ENCODE results near the gene ATXN3. TPM values are rescaled to one million over a fixed set of nuclear protein-coding genes. Genes with fewer than 3 reads are reported as not detected.

Gene ATXN3
- total and polyA plus RNA-seq, 4 donors = 20.8 to 43.2 (median 30.1) TPM

- Histone ChIP-seq H3K9me3 (ENCODE audit: control insufficient read depth, insufficient read depth, low read length) (no peaks in the 10 kb centered on the region), H3K27ac (ENCODE audit: low read depth, low read length) (peak within 1 kb of the TSS; percentile 99), H3K4me1 (ENCODE audit: control insufficient read depth, insufficient read depth, low read length) (peaks cover 10% of the 10 kb centered on the region), H3K4me3 (ENCODE audit: low read depth, low read length) (peak within 1 kb of the TSS; percentile 73), H3K36me3 (ENCODE audit: control insufficient read depth, insufficient read depth, low read length) (peaks cover 4% of the 10 kb centered on the region), H3K27me3 (ENCODE audit: control insufficient read depth, insufficient read depth, low read length) (no peaks in the 10 kb centered on the region)
- WGBS (ENCODE audit: insufficient coverage) = 0% methylated on average over 57 of the region's 57 CpGs
- peak; percentile 80 to 98 (median 90) for DNase-seq (ENCODE audit: low read depth in 4 of 6, low spot score in 6 of 6)
Measured at GRCh38 chr14:92039719-92040430, 66.5 kb downstream of the ATXN3 start, which contains the start of gene TRIP11. TSS of gene TRIP11 (minus strand) at chr14:92040059. CDS start at chr14:92039685, 374 bp downstream.

GRCh38 chr14:92039063-92039718 is 67.2 kb downstream of the ATXN3 start:
- Histone ChIP-seq H3K27me3 (ENCODE audit: control insufficient read depth, insufficient read depth, low read length) (no peaks in the 10 kb centered on the region), H3K4me1 (ENCODE audit: control insufficient read depth, insufficient read depth, low read length) (peaks cover 10% of the 10 kb centered on the region), H3K36me3 (ENCODE audit: control insufficient read depth, insufficient read depth, low read length) (peaks cover 4% of the 10 kb centered on the region), H3K4me3 (ENCODE audit: low read depth, low read length) (peak overlapping the region; percentile 73), H3K9me3 (ENCODE audit: control insufficient read depth, insufficient read depth, low read length) (no peaks in the 10 kb centered on the region), H3K27ac (ENCODE audit: low read depth, low read length) (peak overlapping the region; percentile 99)
- WGBS (ENCODE audit: insufficient coverage) = under 1% methylated on average over 14 of the region's 22 CpGs
- DNase-seq (ENCODE audit: low read depth in 4 of 6, low spot score in 6 of 6) = peak; percentile 27 to 86 (median 52)

DNA sequence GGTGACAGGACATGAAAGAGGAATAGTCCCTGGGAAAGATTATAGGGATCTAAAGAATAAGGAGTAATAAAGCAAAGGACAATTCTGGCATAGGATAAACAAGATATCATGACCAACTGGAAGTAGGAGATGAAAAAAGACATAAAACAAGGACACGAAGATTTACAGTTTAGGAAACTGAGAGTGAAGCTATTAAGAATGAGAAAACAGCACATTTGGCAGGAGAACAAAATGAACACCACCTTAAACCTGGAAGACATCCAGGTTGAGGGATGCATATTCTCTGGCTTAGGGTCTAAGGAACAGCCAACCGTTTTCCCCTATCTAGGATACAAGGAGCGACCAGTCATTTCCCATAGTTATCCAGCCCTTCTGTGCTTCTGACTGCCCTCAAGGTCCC is 68.4 kb downstream of the ATXN3 start:
- H3K4me3 ChIP-seq (ENCODE audit: low read depth, low read length) = peak overlapping the region; percentile 73
- peaks cover 4% of the 10 kb centered on the region for H3K36me3 ChIP-seq (ENCODE audit: control insufficient read depth, insufficient read depth, low read length)
- H3K27ac ChIP-seq (ENCODE audit: low read depth, low read length) = no peak overlapping the region
- H3K9me3 ChIP-seq (ENCODE audit: control insufficient read depth, insufficient read depth, low read length) = no peaks in the 10 kb centered on the region
- peaks cover 10% of the 10 kb centered on the region for H3K4me1 ChIP-seq (ENCODE audit: control insufficient read depth, insufficient read depth, low read length)
- H3K27me3 ChIP-seq (ENCODE audit: control insufficient read depth, insufficient read depth, low read length) = no peaks in the 10 kb centered on the region
- 59% methylated on average over 2 of the region's 3 CpGs for WGBS (ENCODE audit: insufficient coverage)
- no peak for DNase-seq (ENCODE audit: low read depth in 4 of 6, low spot score in 6 of 6)

DNA sequence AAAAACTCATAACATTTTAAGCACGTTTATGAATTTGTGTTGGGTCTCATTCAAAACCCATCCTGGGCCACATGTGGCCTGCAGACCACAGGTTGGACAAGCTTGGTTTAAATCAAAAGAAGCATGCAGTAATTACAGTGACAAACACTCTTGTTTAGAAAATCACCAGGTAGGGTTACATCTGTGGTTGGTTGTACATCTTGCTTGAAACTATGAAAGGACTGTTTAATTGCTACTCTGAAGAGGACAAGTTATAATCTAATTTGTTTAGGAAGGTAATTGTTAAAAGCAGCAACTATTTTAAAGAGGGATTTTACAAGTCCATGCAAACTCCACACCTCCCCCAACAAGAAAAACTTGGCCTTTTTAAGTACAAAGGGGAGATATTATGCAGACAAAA is 70.5 kb downstream of the ATXN3 start:
- no peak overlapping the region for H3K4me3 ChIP-seq (ENCODE audit: low read depth, low read length)
- peaks cover 21% of the 10 kb centered on the region for H3K36me3 ChIP-seq (ENCODE audit: control insufficient read depth, insufficient read depth, low read length)
- H3K4me1 ChIP-seq (ENCODE audit: control insufficient read depth, insufficient read depth, low read length) = peaks cover 4% of the 10 kb centered on the region
- no peaks in the 10 kb centered on the region for H3K27me3 ChIP-seq (ENCODE audit: control insufficient read depth, insufficient read depth, low read length)
- WGBS (ENCODE audit: insufficient coverage) = 86% methylated on average over 1 of the region's 1 CpG
- no peak for DNase-seq (ENCODE audit: low read depth in 4 of 6, low spot score in 6 of 6)
- H3K9me3 ChIP-seq (ENCODE audit: control insufficient read depth, insufficient read depth, low read length) = no peaks in the 10 kb centered on the region
- no peak overlapping the region for H3K27ac ChIP-seq (ENCODE audit: low read depth, low read length)

- H3K4me3 ChIP-seq (ENCODE audit: low read depth, low read length) = no peak overlapping the region
- peaks cover 30% of the 10 kb centered on the region for H3K36me3 ChIP-seq (ENCODE audit: control insufficient read depth, insufficient read depth, low read length)
- H3K27ac ChIP-seq (ENCODE audit: low read depth, low read length) = no peak overlapping the region
- H3K9me3 ChIP-seq (ENCODE audit: control insufficient read depth, insufficient read depth, low read length) = no peaks in the 10 kb centered on the region
- WGBS (ENCODE audit: insufficient coverage) = 84% methylated on average over 6 of the region's 11 CpGs
- no peak for DNase-seq (ENCODE audit: low read depth in 4 of 6, low spot score in 6 of 6)
- H3K4me1 ChIP-seq (ENCODE audit: control insufficient read depth, insufficient read depth, low read length) = peaks cover 4% of the 10 kb centered on the region
- no peaks in the 10 kb centered on the region for H3K27me3 ChIP-seq (ENCODE audit: control insufficient read depth, insufficient read depth, low read length)
Measured at GRCh38 chr14:92033906-92034687, 72.3 kb downstream of the ATXN3 start.

- Histone ChIP-seq H3K36me3 (ENCODE audit: control insufficient read depth, insufficient read depth, low read length) (peaks cover 30% of the 10 kb centered on the region), H3K4me3 (ENCODE audit: low read depth, low read length) (no peak overlapping the region), H3K27ac (ENCODE audit: low read depth, low read length) (no peak overlapping the region), H3K27me3 (ENCODE audit: control insufficient read depth, insufficient read depth, low read length) (no peaks in the 10 kb centered on the region), H3K4me1 (ENCODE audit: control insufficient read depth, insufficient read depth, low read length) (peaks cover 4% of the 10 kb centered on the region), H3K9me3 (ENCODE audit: control insufficient read depth, insufficient read depth, low read length) (no peaks in the 10 kb centered on the region)
- DNase-seq (ENCODE audit: low read depth in 4 of 6, low spot score in 6 of 6) = no peak
- no CpG with 5 or more reads among the region's 1 CpG for WGBS (ENCODE audit: insufficient coverage)
Measured at GRCh38 chr14:92033433-92033832, 72.9 kb downstream of the ATXN3 start.

DNA sequence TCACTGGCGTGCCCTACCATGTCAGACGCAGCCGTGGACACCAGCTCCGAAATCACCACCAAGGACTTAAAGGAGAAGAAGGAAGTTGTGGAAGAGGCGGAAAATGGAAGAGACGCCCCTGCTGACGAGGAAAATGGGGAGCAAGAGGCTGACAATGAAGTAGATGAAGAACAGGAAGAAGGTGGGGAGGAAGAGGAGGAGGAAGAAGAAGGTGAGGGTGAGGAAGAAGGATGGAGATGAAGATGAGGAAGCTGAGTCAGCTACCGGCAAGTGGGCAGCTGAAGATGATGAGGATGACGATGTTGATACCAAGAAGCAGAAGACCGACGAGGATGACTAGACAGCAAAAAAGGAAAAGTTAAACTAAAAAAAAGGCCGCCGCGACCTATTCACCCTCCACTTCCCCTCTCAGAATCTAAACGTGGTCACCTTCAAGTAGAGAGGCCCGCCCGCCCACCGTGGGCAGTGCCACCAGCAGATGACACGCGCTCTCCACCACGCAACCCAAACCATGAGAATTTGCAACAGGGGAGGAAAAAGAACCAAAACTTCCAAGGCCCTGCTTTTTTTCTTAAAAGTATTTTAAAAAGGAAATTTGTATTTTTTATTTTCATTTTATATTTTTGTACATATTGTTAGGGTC is 79.7 kb downstream of the ATXN3 start:
- Histone ChIP-seq H3K27me3 (ENCODE audit: control insufficient read depth, insufficient read depth, low read length) (no peaks in the 10 kb centered on the region), H3K36me3 (ENCODE audit: control insufficient read depth, insufficient read depth, low read length) (peaks cover 26% of the 10 kb centered on the region), H3K9me3 (ENCODE audit: control insufficient read depth, insufficient read depth, low read length) (no peaks in the 10 kb centered on the region), H3K27ac (ENCODE audit: low read depth, low read length) (no peak overlapping the region), H3K4me3 (ENCODE audit: low read depth, low read length) (no peak overlapping the region), H3K4me1 (ENCODE audit: control insufficient read depth, insufficient read depth, low read length) (no peaks in the 10 kb centered on the region)
- WGBS (ENCODE audit: insufficient coverage) = 89% methylated on average over 8 of the region's 21 CpGs
- no peak for DNase-seq (ENCODE audit: low read depth in 4 of 6, low spot score in 6 of 6)

GRCh38 chr14:92022036-92022435 is 84.3 kb downstream of the ATXN3 start:
- 100% methylated on average over 1 of the region's 1 CpG for WGBS (ENCODE audit: insufficient coverage)
- Histone ChIP-seq H3K4me3 (ENCODE audit: low read depth, low read length) (no peak overlapping the region), H3K4me1 (ENCODE audit: control insufficient read depth, insufficient read depth, low read length) (no peaks in the 10 kb centered on the region), H3K9me3 (ENCODE audit: control insufficient read depth, insufficient read depth, low read length) (no peaks in the 10 kb centered on the region), H3K27ac (ENCODE audit: low read depth, low read length) (no peak overlapping the region), H3K27me3 (ENCODE audit: control insufficient read depth, insufficient read depth, low read length) (no peaks in the 10 kb centered on the region), H3K36me3 (ENCODE audit: control insufficient read depth, insufficient read depth, low read length) (peaks cover 21% of the 10 kb centered on the region)
- no peak for DNase-seq (ENCODE audit: low read depth in 4 of 6, low spot score in 6 of 6)

DNA sequence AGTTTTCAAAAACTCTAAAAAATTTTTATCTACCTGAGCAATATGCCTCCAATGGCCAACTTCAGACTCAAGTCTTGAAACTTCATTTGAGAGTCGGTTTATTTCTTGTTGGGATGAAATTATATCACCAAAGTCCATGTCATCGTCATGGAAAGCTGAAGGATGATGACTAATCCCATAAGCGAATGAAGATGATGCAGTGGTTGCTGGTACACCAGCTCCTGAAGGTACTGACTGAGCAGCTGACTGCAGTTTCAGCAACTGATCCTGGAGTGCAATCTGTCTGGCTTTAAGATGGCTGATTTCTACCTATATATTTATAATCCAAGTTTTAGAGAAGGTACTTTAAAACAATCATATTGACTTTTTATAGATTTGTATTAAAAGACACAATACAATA is 84.9 kb downstream of the ATXN3 start:
- Histone ChIP-seq H3K27ac (ENCODE audit: low read depth, low read length) (no peak overlapping the region), H3K4me3 (ENCODE audit: low read depth, low read length) (no peak overlapping the region), H3K36me3 (ENCODE audit: control insufficient read depth, insufficient read depth, low read length) (peaks cover 18% of the 10 kb centered on the region), H3K4me1 (ENCODE audit: control insufficient read depth, insufficient read depth, low read length) (no peaks in the 10 kb centered on the region), H3K9me3 (ENCODE audit: control insufficient read depth, insufficient read depth, low read length) (no peaks in the 10 kb centered on the region), H3K27me3 (ENCODE audit: control insufficient read depth, insufficient read depth, low read length) (no peaks in the 10 kb centered on the region)
- no peak for DNase-seq (ENCODE audit: low read depth in 4 of 6, low spot score in 6 of 6)
- 100% methylated on average over 2 of the region's 3 CpGs for WGBS (ENCODE audit: insufficient coverage)
